ENCODE data around the gene ADAM12.
"Not testable (repeated sequence)": the region's sequence is repeated elsewhere in the genome, so short reads cannot be mapped to it uniquely, and the experiment has no call there.

The ADAM12 gene

DNA sequence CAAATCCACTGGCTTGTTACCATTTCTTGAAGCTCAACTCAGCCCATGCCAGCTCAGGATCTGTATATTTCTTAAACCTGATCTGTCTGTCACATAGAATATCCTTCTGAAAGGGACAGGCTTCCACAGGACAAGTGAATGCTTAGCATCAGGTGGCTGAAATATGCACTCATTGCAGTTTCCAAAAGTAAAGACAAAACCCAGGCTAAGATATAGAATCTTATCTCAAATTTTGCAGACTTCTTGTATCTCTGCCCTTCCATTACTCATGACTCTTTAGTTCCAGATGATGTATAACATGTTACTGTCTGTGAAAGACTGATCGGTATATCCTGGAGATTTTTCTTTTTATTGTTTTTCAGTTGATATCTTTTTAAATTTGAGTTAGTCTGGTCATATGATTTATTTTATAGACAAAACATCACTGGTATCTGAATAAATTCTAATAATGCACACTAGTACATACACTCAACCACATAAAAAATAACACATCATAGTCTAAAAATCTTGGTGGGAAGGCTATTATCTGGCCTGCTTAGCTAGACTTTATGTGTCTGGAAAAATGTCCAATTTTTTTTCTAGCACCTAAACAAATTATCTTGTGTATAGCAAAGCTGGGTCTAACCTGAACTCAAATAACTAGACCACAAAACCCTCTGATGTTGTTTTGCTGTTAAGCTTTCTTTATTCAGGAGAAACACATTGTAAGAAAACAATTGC, 182.6 kb downstream of the ADAM12 start:
- DNase-seq, result no peak

- no peak for DNase-seq
Measured at GRCh38 chr10:126204320-126204719, 184.0 kb downstream of the ADAM12 start.

- no peak for DNase-seq
Measured at GRCh38 chr10:126203746-126204145, 184.5 kb downstream of the ADAM12 start.

DNA sequence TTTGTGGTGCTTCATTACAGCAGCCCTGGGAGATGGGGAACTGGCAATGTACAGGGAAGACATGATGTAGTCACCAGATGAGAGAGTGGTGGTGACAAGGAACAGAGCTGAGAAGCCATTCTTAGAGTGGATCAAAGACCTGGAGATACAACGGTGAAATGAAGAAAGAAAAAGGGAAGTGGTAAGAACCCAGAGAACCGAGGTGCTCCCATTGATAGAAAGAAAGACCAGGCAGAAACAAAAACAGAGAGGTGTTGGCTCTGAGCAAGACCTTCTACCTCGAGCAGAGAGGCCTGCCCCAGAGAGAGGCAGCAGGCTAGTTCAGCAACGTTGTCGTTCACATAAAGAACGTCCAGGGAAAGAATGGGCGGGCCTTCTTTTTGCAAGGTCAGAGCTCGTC, 186.7 kb downstream of the ADAM12 start:
- DNase-seq, result no peak

DNA sequence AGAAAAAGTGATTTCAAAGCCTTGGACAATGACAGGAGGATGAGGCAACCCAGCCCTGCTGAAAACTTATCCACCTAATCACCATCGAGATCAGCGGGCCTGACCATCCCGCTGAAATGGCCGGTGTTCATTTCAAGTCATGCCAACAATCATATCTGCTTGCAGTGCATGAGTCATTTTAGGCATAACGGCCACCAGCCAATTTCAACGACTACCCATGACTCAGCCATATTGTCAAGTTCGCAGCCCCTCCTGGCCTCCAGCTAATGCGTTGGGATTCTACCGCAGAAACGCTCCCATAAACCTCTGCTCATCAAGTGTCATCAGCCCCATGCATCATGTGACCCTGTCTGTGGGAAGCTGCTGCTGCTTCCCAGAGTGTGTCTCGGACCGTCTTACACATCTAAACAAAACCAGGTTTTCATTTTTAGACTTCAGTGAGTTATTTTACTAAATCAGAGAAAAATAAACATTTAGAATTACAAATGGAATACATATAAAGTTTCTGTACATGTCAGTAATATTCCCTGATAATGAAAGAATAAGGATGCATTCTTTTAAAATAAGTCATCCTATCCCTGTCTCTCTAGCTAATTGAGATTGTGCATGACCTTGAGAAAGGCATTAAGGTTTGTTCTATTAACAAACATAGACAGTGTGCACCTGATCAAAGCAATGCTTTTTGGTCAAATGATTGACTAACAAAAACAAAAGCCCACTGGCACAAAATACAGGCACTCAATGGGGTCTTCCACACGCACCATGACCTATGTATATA, 188.9 kb downstream of the ADAM12 start:
- peak; percentile 94 for DNase-seq

GRCh38 chr10:126198681-126199080, 189.6 kb downstream of the ADAM12 start:
- no peak for DNase-seq

GRCh38 chr10:126197036-126197543, 191.2 kb downstream of the ADAM12 start:
- DNase-seq, result no peak

GRCh38 chr10:126196281-126196680, 192.0 kb downstream of the ADAM12 start:
- no peak for DNase-seq

DNA sequence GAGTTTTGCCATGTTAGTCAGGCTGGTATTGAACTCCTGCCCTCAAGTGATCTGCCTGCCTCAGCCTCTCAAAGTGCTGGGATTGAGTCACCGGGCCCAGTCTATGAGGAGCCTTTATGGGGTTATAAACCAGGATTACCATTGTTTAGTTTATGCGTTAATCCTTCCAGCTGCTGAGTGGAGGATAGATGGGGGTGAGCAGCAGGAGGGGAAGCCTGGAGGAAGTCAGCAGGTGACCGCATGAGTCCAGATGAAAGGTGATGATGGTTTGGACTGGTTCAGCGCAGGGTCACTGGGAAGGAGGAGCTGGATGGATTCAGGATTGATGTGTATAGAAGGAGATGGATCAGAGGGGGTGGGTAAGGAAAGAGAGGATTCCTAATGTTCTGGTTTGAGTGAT, 197.1 kb downstream of the ADAM12 start:
- peak; percentile 50 for DNase-seq

DNA sequence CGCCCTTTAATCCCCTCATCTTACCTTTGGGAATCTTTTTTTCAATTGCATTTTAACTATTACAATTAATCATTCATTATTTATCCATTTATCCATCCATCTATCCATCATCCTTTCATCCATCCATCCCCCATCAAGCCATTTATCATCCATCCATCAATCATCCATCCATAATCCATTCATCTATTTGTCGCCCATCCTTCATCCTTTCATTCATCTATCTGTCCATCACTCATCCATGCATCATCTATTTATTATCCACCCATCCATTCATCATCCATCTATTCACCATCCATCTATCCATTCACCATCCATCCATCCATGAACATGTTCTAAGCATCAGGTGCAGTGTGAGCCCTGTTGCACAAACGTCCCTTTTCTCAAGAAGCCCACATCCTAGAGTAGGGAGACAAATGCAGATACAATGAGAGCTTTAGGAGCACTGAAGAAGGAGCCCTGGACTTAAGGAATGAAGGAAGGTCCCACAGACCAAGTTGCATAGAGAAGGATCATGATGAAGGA, 199.5 kb downstream of the ADAM12 start:
- DNase-seq, result no peak

- DNase-seq, result no peak
Measured at GRCh38 chr10:126187399-126187798, 200.9 kb downstream of the ADAM12 start.

GRCh38 chr10:126186766-126187165, 201.5 kb downstream of the ADAM12 start:
- DNase-seq, result peak; percentile 29

DNA sequence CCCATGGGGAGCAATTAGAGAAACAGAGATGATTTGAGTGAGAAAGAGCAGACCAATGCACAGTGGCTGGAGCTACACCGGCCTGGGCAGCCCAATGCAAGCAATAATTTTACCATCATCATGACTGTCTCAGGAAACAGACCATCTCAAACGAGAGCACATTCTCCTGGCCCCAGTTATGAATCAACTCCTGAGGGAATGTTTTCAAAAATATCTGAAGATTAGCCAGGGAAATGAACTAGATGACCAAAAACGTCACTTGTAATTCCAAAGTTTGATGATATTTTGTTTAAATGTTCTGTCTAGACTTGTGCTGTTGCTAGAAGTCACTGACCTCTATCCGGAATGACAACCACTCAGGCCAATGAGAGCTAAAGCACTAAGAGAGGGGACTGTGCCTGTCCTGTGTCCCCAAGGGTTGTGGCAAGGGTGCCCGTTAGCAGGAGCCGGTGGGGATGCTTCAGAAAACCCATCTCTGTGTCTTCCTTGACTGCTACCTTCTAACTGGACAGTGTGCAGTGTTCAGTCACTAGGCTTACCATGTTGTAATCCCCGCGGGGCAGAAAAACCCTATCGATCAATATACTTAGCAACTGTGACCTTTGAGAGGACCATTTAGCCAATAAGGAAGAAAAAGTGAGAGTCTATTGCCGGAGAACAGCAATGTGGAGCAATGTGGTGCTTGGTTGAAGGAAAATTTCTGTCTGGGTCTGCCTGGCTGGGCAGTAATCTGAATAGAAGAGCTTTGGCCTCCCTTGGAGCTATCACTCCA, 202.4 kb downstream of the ADAM12 start:
- DNase-seq, result no peak

- DNase-seq, result no peak
Measured at GRCh38 chr10:126181626-126182025, 206.7 kb downstream of the ADAM12 start.

DNA sequence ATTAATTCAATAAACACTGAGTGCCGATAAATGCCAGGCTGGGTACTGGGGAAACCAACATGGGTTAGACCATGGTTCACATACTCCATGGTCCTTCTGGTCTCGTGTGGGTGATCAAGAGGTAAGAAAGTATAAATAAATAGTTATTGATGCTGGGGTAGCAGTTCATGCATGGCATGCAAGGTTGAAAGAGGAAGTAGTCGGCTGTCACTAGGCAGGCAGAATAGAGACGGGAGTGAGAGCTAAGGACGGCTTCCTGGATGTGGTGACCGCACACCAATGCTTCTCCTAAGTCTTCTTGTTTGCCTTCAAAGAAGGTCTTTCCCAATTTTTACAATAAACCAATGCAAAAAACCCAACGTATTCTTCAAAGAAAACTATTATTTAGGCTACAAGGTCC, 208.6 kb downstream of the ADAM12 start:
- DNase-seq, result no peak

DNA sequence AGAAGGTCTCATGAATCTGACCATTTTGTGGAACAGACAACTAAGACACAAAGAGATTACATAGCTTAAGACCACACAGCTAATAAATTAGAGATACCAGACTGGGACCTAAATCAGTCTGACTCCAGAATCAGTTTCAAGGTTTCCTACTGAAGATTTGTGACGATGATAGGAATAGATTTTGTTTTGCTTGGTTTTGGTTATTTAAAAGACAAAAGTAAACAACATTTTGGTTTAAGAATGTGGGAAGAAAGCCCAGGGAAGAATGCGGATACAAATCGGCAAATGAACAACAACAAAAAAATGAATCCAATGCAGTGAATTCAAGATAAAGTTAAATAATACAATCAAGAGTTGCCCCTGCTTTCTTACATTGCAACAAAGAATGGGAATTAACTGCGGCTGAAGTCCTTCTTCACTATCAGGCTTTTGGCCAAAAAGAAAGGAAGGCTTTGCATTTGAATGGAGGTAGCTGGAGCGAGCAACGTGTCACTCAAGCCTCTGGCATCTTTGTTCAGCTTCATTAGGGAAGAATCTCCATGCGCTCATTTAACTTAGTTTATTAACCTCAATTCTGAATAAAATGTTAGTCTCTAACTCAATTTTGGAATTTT, 210.8 kb downstream of the ADAM12 start:
- no peak for DNase-seq

- no peak for DNase-seq
Measured at GRCh38 chr10:126175641-126176262, 212.5 kb downstream of the ADAM12 start.

GRCh38 chr10:126172755-126173154, 215.5 kb downstream of the ADAM12 start:
- not testable (repeated sequence) for DNase-seq

GRCh38 chr10:126171555-126171954, 216.7 kb downstream of the ADAM12 start:
- peak; percentile 59 for DNase-seq

GRCh38 chr10:126170776-126171175, 217.5 kb downstream of the ADAM12 start:
- no peak for DNase-seq

GRCh38 chr10:126170371-126170770, 217.9 kb downstream of the ADAM12 start:
- DNase-seq, result no peak

DNA sequence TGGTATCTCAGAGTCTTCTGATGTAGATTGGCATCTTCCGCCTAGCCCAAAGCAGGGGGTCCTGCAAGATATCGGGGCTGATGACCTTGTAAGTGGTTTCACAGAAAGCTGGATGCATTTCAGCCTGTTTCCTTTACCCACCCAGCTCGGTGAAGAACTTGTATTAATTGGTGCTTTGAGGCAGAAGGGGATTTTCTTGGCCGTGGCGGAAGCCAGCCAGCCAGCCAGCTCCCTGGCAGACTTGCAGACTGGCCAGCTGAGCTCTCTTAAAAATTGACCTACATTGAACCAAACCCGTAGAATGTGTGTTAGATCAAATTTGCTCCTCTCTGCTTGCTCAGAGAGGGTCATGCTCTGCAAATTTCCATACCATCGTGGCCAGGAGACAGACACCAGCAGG, 218.4 kb downstream of the ADAM12 start:
- no peak for DNase-seq
